A673 (cell line): ENCODE measurements around the gene MATN1. TPM values are rescaled to one million over a fixed set of nuclear protein-coding genes. Genes with fewer than 3 reads are reported as not detected.

Experiments
- BruUV-seq: library from RNA; stranded (reverse); fragments of 400-500 nt; replicated peaks from 2 replicates; lab custom pipeline; 2021; lab: Mats Ljungman, UMichigan
- CTCF ChIA-PET: fragments of 300-600 bp; sonication (Branson Sonifier 250); formaldehyde crosslinking; loops from one replicate; lab custom pipeline; 2022; ENCODE audit warnings: antibody characterized with exemption; lab: Charles Lee
- POLR2A ChIA-PET: fragments of 300-600 bp; sonication (Branson Sonifier 250); formaldehyde crosslinking; loops from one replicate; lab custom pipeline; 2022; ENCODE audit warnings: antibody characterized with exemption; ENCODE audit not compliant: low non-redundant PET; lab: Charles Lee
- DNase-seq: peaks from one replicate; pipeline ENCODE4 v3.0.0-alpha.2; 2015; ENCODE audit warnings: low spot score
- H3K27ac ChIP-seq: fragments of 200-600 bp; sonication (generic); 2 replicates; pipeline ENCODE4 v1.5.1; 2016; ENCODE audit warnings: mixed run types, low read depth, mild to moderate bottlenecking, mixed read lengths, antibody characterized with exemption, low read length; ENCODE audit not compliant: poor library complexity, severe bottlenecking
- H3K27me3 ChIP-seq: fragments of 200-600 bp; sonication (generic); replicated peaks from 2 replicates; pipeline ENCODE4 v1.6.1; 2017; ENCODE audit warnings: mixed run types, low read depth, mild to moderate bottlenecking, mixed read lengths, antibody characterized with exemption, low read length; ENCODE audit not compliant: insufficient read depth, poor library complexity
- H3K36me3 ChIP-seq: fragments of 200-600 bp; sonication (generic); 2 replicates; pipeline ENCODE4 v1.6.1; 2016; ENCODE audit warnings: mixed run types, mild to moderate bottlenecking, mixed read lengths, antibody characterized with exemption, low read length; ENCODE audit not compliant: insufficient read depth, poor library complexity, severe bottlenecking
- H3K4me1 ChIP-seq: fragments of 200-600 bp; sonication (generic); 2 replicates; pipeline ENCODE4 v1.6.1; 2017; ENCODE audit warnings: mixed run types, mild to moderate bottlenecking, mixed read lengths, antibody characterized with exemption, low read length; ENCODE audit not compliant: insufficient read depth, poor library complexity, severe bottlenecking
- H3K4me3 ChIP-seq: fragments of 200-600 bp; sonication (generic); 2 replicates; pipeline ENCODE4 v1.5.1; 2016; ENCODE audit warnings: low read depth, mixed run types, mild to moderate bottlenecking, mixed read lengths, low read length; ENCODE audit not compliant: poor library complexity, severe bottlenecking
- H3K9me3 ChIP-seq: fragments of 200-600 bp; sonication (generic); 2 replicates; pipeline ENCODE4 v1.6.1; 2016; ENCODE audit warnings: mixed run types, low read depth, mild to moderate bottlenecking, mixed read lengths, antibody characterized with exemption, low read length; ENCODE audit not compliant: poor library complexity, severe bottlenecking
- EZH2 ChIP-seq: fragments of 200-600 bp; sonication (generic); IDR thresholded peaks from 2 replicates; pipeline ENCODE4 v1.6.1; 2017; ENCODE audit warnings: borderline replicate concordance, low read depth, mild to moderate bottlenecking, mixed read lengths, antibody characterized with exemption, low read length; ENCODE audit not compliant: poor library complexity, severe bottlenecking
- intact Hi-C: fragments of 100-400 bp; cut with micrococcal nuclease; formaldehyde crosslinking; loops from one replicate; pipeline ENCODE4 v1.10.0; 2022; ENCODE audit not compliant: unreplicated experiment
- total RNA-seq: library from RNA; stranded (reverse); gene quantifications from 2 replicates; pipeline ENCODE4 v1.2.3, GENCODE V29; 2021
- TF ChIP-seq, protein P1 (sequence below): fragments of 300-800, 200-600 bp; sonication (generic); conservative IDR thresholded peaks from 2 replicates; pipeline ENCODE4 v1.5.1; 2017; ENCODE audit warnings: low read depth, mild to moderate bottlenecking, antibody characterized with exemption, low read length, moderate library complexity, mixed read lengths

Gene MATN1
- total RNA-seq, 1 experiment from 2014 or later: not detected

DNA sequence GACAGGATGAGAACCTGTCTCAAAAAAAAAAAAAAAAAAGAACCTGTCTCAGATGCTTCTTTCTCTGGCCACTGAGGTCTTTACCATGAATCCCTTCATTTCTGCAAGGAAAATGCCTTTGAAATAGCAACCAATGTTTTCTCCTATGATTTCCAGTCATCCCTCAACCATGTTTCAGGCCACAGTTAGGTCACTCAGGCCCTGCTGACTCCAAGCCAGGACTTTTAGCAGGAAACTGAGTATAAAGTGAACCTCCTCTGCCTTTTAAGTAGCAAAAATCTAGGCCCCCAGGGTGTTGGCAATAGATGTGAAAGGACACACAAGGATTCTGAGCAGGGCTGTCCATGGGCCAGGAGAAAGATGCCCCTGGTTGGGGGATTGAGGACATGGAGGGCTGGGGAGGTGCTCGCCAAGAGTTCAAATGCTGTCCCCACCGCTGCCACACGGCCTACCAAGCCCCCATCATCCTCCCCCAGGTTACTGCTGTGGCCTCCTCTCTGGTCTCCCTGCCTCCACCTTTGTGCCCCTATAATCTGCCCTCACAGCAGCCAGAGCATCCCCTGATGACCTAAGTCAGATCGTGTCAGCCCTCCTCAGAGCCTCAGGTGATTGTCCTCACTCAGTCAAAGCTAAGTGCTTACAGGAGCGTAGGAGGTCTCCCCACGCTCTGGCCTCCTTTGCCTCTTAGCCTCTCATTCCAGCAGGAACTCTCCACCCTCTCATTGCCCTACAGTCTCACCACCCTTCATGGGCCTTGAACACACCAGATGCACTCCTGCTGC lies 54.6 kb downstream of the MATN1 start:
- H3K36me3 ChIP-seq: no peaks in the 10 kb centered on the region
- intact Hi-C loops: no loop called here
- peaks cover 2% of the 10 kb centered on the region for H3K9me3 ChIP-seq
- ChIA-PET POLR2A (no interaction called here), CTCF (no interaction called here)
- TF ChIP-seq, protein P1, sequence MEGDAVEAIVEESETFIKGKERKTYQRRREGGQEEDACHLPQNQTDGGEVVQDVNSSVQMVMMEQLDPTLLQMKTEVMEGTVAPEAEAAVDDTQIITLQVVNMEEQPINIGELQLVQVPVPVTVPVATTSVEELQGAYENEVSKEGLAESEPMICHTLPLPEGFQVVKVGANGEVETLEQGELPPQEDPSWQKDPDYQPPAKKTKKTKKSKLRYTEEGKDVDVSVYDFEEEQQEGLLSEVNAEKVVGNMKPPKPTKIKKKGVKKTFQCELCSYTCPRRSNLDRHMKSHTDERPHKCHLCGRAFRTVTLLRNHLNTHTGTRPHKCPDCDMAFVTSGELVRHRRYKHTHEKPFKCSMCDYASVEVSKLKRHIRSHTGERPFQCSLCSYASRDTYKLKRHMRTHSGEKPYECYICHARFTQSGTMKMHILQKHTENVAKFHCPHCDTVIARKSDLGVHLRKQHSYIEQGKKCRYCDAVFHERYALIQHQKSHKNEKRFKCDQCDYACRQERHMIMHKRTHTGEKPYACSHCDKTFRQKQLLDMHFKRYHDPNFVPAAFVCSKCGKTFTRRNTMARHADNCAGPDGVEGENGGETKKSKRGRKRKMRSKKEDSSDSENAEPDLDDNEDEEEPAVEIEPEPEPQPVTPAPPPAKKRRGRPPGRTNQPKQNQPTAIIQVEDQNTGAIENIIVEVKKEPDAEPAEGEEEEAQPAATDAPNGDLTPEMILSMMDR: no peak
- TF ChIP-seq EZH2: no peak
- H3K27me3 ChIP-seq: no peaks in the 10 kb centered on the region
- DNase-seq: no peak
- no peak overlapping the region for H3K27ac ChIP-seq
- no peaks in the 10 kb centered on the region for H3K4me1 ChIP-seq
- H3K4me3 ChIP-seq: no peak overlapping the region
- no TSS peak for BruUV-seq

DNA sequence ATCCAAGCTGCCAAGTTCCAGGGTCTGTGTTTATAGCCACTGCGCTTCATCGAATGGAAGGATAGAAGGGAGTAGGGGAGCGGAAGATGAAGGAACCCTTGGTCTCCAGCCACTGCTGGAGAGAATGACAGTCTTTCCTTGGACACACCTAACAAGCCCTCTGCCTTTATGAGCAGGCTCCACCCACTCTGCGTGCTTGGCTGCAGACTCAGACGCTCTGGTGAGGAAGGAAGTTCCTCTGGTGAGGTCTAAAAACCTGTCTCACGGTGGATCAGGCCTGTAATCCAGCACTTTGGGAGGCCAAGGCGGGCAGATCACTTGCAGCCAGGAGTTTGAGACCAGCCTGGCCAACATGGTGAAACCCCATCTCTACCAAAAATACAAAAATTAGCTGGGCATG lies 55.4 kb downstream of the MATN1 start:
- BruUV-seq: no TSS peak
- Histone ChIP-seq H3K36me3 (no peaks in the 10 kb centered on the region), H3K27me3 (no peaks in the 10 kb centered on the region), H3K27ac (no peak overlapping the region), H3K9me3 (no peaks in the 10 kb centered on the region), H3K4me3 (no peak overlapping the region), H3K4me1 (no peaks in the 10 kb centered on the region)
- CTCF ChIA-PET: no interaction called here
- TF ChIP-seq, protein P1: no peak
- no peak for TF ChIP-seq EZH2
- DNase-seq: no peak
- intact Hi-C loops: no loop called here
- POLR2A ChIA-PET: no interaction called here

DNA sequence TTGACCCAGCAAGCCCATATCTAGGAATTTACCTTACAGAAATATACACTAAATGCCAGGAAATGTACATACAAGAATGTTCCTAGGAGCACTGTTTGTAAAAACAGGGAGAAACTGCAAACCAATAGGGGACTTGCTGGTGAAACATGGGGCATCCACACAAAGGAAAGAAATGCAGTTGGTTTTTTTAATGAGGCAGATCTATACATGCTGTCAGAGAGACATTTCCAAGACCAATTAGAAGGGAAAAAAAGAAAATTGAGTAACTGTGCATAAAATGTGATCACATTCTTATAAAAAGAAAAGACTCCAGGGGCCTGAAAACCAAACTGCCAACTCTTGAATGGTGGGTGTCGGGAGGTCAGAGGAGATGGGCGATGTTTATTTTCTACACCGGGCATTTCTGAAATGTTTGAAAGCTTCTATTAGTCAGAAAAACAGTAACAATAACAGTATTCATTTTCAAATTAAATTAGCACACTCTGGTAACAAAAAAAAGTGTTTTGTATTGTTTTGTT lies 56.6 kb downstream of the MATN1 start:
- H3K4me1 ChIP-seq: no peaks in the 10 kb centered on the region
- H3K27ac ChIP-seq: no peak overlapping the region
- DNase-seq: no peak
- ChIA-PET POLR2A (no interaction called here), CTCF (no interaction called here)
- no peaks in the 10 kb centered on the region for H3K9me3 ChIP-seq
- H3K27me3 ChIP-seq: no peaks in the 10 kb centered on the region
- H3K36me3 ChIP-seq: no peaks in the 10 kb centered on the region
- no TSS peak for BruUV-seq
- intact Hi-C loops: no loop called here
- TF ChIP-seq, protein P1: no peak
- no peak for TF ChIP-seq EZH2
- no peak overlapping the region for H3K4me3 ChIP-seq
